Right kidney (tissue), 9 donors: ENCODE measurements around the gene ATL2.
"Not testable (repeated sequence)": the region's sequence is repeated elsewhere in the genome, so short reads cannot be mapped to it uniquely, and the experiment has no call there.

Source experiments
- DNase-seq: peaks from one replicate; pipeline ENCODE4 v3.0.0-alpha.2; 2016
- long read RNA-seq, 8 donors: transcript quantifications; one replicate each; lab custom pipeline, GENCODE V29; 2026

ATL2 gene
- long read RNA-seq, donor 1, partial matches to known transcripts: 0 of 3 reads
- long read RNA-seq, donor 1, other reads (novel, unspliced or antisense): 0 of 3 reads
- long read RNA-seq, donor 2, partial matches to known transcripts: 0 of 1 reads
- long read RNA-seq, donor 2, other reads (novel, unspliced or antisense): 0 of 1 reads
- long read RNA-seq, donor 3, partial matches to known transcripts: 0 of 3 reads
- long read RNA-seq, donor 3, other reads (novel, unspliced or antisense): 0 of 3 reads
- long read RNA-seq, donor 4, partial matches to known transcripts: 8 of 14 reads
- long read RNA-seq, donor 4, other reads (novel, unspliced or antisense): 0 of 14 reads
- long read RNA-seq, donor 5, transcript ATL2-201 (13 exons, 2,868 nt): major isoform, 7 of 7 reads
- long read RNA-seq, donor 5, partial matches to known transcripts: 0 of 7 reads
- long read RNA-seq, donor 5, other reads (novel, unspliced or antisense): 0 of 7 reads
- long read RNA-seq, donor 6, partial matches to known transcripts: 0 of 2 reads
- long read RNA-seq, donor 6, other reads (novel, unspliced or antisense): 0 of 2 reads
- long read RNA-seq, donor 7, partial matches to known transcripts: 0 of 2 reads
- long read RNA-seq, donor 7, other reads (novel, unspliced or antisense): 0 of 2 reads
- long read RNA-seq, donor 8, partial matches to known transcripts: 0 of 5 reads
- long read RNA-seq, donor 8, other reads (novel, unspliced or antisense): 0 of 5 reads

DNA sequence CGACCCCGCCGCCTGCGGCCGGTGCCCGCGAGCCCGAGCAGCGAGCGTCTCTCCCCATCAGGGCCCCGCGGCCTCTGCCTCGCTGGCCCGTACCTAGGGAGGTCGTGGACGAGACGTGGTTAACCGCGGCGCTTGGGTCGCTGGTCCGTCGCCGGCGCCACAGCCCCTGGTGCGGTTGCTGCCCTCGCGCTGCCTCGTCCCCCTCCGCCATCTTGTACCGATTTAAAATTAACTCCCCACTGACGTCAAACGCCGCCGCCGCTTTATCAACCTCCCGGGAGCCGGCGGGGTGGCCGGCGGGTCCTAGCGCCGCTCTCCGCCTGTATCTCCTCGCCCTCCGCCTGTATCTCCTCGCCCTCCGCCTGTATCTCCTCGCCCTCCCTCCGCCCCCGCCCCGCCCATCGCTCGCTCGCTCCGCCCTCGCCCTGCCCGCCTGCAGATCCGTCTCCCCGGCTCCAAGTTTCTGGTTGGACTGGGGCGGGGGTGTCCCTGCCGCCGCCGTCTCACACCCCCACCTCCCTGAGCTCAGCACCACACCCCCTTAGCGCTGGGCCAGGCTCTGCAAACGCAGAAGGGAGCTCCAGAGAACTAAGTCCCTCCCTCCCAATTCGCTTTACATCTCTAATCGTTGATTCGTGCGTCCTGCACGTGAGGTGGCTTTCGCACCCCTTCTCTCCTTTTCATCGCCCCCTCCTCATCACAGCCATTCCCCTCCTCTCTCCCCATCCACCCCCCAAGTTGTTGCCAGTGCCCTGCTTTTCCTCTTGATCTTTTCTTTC is at the start of gene ATL2:
TSS of gene ATL2 (minus strand) at position 224 of the 779 bp plus-strand sequence. CDS start at position 211, 13 bp downstream.
- DNase-seq: peak; percentile 98

DNA sequence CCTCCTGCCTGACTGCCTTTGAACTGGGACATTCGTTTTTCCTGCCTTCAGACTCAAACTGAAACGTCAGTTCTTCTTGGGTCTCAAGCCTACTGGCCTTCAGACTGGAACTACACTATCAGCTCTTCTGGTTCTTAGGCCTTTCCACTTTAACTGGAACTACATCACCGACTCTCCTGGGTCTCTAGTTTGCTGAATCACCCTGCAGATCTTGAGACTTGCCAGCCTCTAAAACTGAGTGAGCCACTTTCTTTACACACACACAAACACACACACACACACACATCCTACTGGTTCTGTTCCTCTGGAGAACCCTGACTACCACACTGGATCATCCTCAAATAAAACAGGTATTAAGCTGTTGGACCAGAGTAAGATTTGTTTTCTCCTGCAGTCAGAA is 46.7 kb upstream of the ATL2 start:
- DNase-seq: no peak

DNA sequence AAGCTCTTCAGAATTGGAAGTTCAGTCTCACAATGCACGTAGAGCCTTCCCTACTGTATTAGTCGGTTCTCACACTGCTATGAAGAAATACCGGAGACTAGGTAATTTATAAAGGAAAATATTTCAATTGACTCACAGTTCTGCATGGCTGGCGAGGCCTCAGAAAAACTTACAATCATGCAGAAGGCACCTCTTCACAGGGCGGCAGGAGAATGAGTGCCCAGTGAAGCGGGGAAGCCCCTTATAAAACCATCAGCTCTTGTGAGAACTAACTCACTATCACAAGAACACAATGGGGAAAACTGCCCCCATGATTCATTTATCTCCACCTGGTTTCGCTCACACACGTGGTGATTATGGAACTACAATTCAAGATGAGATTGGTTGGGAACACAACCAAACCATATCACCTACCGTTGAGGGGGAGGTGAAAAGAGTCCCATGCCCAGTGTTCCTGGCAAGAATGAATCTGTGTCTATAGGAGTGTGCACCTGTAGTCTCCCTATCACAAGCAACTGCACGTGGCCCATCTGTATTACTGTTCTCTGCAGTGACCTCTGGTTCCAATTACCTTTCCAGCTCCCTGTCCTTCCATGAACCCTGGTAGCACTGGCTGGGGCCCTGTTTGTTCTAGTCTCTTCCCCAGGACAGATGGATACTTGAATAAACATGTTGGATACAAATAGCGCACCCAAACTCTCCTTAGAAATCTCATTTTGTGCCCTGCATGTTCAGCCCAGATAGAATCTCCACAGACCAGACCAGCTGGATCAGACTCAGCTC is 44.4 kb upstream of the ATL2 start:
- no peak for DNase-seq

- no peak for DNase-seq
Observed at GRCh38 chr2:38419499-38419898, 42.4 kb upstream of the ATL2 start.

DNA sequence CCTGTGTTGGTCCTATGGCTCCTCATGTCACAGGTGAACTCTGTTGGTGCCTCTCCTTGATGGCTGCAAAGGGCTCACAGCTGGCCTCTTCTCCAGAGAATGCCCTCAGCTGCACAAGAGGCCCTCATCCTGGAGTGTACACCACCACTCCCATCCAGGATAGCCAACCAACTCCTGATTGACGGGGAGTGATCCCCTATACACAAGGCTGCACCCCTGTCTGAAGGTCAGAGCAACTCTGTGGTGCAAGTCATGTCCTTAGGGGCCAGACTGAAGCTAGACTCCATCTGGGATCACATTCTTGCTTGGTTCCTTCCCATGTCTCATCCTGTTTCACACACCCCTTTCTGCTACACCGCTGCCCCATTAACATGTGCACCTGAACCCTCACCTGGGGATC is 41.7 kb upstream of the ATL2 start:
- no peak for DNase-seq

DNA sequence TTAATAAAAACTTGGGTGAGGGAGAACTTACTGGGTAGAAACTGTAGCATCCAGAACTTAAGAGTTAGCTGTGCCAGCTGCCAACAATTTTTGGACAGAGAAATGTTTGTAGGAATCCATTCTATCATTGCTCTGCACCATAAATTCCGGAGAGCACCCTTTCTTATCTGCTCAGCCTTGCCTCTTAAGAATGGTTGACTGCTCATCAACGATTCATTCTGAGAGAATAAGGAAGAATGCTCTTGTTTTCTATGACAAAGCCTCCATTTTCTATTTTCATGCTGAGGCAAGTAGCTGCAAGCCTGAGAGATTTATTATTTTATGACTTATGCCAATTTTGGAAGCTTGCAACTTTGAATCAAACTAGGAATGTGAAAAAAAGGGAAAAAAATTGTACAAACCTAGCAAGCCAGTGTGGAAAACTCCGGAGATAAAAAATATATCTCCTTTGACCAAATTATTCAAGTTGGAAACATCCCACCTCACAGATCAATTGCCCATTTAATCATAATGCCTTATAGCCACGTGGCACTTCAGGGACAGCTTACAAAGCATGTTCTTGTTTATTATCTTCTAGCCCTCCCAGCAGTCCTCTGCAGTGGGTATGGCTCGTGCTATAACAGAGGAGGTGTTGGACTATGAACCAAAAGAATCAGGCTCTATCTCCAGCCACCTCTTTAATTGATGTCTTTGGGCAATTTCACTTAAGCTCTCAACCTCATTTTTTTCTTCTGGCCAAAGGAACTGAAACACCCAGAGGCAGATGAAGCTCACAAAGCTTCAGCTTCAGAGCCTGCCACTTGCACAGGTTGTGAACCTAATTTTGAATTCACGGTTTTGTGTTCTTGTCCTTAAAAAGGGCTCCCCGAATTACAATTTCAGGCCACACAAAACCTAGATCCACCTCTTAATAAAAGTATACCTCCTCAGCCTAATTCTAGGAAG is 40.9 kb upstream of the ATL2 start:
- no peak for DNase-seq

- DNase-seq: no peak
Observed at GRCh38 chr2:38416296-38417036, 39.4 kb upstream of the ATL2 start.

DNA sequence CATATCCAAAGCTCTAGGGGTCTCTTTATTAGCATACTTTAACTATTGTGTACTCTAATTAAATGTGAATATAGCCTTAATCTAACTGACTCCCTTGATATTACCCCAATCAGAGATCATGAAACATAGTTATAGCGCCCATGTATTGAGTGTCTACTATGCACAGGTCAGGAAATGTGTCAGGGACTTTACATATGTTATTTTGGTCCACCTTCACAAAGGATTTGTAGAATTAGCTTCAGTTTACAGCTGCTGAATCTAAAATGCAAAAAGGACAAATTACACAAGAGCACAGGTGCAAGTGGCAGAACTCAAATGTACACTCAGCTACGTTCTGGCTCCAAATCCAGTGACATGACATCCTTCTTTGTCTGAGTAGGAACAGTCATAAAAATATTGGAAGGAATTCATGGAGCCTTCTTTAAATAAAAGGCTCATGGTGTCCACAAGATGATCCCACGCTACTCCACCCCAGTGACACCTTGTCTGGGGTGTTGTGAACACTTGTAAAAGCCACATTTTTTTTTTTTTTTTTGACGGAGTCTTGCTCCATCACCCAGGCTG is 38.7 kb upstream of the ATL2 start:
- no peak for DNase-seq

GRCh38 chr2:38415023-38415422 is 38.0 kb upstream of the ATL2 start:
- no peak for DNase-seq

- not testable (repeated sequence) for DNase-seq
Observed at GRCh38 chr2:38412235-38412871, 35.3 kb upstream of the ATL2 start.

- no peak for DNase-seq
Observed at GRCh38 chr2:38409156-38410102, 32.4 kb upstream of the ATL2 start.

DNA sequence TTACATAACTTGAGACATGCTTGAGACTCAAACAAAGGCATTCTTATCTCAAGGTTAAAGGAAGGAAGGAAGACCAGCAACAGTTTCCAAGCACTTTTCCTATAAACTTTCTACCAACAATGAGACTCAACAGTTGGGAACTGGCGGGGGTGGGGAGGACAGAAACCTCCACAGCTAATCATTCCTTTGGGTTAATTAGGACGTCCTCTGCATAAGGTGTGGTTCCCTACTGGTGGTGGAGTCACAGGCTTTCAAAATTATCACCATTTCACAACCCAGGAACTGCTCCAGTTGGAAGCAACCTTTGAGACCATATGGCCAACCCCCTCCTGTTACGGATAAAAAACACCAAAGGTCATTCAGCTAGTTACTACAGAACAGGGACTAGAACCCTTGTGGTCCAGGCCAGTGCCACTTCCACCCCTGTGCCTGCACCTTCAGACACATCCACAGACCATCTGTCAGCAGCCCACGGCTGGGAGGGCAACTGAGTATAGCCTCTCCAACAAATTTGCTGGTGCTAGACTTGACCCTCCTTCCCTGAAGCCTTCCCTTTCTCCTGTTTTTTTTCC is 30.1 kb upstream of the ATL2 start:
- no peak for DNase-seq

DNA sequence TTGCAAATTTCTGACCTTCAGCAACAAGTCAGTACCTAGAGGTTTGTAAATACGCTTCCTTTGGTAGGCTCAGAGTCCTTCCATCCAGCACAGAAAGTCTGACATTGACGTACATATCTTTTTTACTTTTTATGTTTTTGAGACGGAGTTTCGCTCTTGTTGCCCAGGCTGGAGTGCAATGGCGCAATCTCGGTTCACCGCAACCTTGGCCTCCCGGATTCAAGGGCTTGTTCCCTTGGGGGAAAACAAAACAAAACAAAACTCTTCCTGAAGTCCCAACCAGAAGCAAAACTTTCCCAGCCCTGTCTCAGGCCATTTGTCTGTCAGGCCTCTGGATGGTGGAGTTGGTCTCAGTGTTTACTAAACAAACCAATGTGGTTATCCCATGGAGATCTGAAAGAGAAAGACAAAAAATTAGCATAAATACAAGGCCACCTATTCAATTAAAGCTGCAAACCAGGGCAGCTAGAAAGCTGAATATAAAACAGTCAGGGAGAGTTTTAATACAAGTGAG is 29.6 kb upstream of the ATL2 start:
- no peak for DNase-seq

GRCh38 chr2:38405917-38406596 is 29.0 kb upstream of the ATL2 start:
- no peak for DNase-seq

DNA sequence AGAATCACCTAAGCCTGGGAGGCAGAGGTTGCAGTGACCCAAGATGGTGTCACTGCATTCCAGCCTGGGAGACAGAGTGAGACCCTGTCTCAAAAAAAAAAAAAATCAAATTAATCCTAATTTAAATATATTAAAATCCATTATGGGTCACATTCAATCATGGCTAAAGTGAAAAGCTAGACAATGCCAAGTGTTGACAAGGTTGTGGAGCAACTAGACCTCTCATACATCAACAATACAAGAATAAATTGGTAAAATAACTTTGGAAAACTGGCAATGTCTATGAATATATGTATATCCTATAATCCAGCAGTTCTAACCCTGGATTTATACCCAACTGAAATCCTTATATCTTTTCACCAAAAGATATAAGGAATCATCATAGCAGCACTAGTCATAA is 23.4 kb upstream of the ATL2 start:
- DNase-seq: no peak

- DNase-seq: no peak
Observed at GRCh38 chr2:38398739-38399138, 21.7 kb upstream of the ATL2 start.

GRCh38 chr2:38394903-38395341 is 17.8 kb upstream of the ATL2 start:
- no peak for DNase-seq
